ENCODE measurements around the gene DNAI1.
"Not testable (repeated sequence)": the region's sequence is repeated elsewhere in the genome, so short reads cannot be mapped to it uniquely, and the experiment has no call there.

Gene DNAI1

DNA sequence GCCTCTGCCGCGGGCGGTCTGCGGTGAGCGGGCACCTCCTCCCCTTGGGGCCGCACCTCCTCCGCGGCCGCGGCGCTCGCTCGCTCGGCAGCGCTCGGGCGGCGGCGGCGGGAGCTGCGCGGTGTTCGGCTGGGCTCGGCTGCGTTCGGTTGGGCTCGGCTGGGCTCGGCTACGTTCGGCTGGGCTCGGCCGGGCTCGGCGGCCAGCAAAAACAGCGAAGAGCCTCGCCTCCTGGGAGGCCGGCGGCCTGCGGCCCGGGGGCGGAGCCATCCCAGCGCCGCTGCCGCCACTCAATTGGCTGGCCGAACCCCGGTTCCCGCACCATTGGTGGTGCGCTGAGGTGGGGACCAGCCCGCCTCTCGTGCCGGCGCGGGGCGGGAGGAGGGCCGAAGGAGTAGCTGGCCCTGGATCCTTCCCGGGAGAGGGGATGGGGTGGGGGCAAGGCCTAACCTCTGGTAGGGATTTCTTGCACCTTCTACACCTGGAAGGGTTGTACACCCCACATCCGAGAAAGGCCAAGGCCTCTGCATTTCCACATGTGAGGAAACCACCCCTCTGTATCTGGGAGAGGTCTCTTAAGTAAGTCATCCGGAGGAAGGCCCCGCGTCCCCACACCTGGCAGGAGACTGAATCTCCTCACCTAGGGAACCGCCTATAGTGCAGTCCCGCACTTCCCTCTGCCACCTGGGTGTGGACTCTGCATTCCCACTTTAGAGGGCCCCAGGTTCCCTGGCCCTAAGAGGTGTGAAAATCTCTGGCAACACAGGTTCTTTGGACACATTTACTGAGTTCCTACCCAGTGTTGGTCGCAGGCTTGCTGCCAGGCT is 64.6 kb downstream of the DNAI1 start, which contains the start of gene ENHO:
Gene ENHO, minus strand, starts transcription at position 20 of the 827 bp plus-strand sequence. CDS start 1,295 bp downstream, outside the sequence.
- H3K36me3 ChIP-seq (ENCODE audit: insufficient read depth, low read depth, low read length), result no peaks in the 10 kb centered on the region
- peak within 1 kb of the TSS; percentile 73 for H3K4me3 ChIP-seq (ENCODE audit: low read length)
- no peak within 1 kb of the TSS for H3K27ac ChIP-seq (ENCODE audit: low read length)
- H3K27me3 ChIP-seq (ENCODE audit: insufficient read depth, low read length), result peaks cover 35% of the 10 kb centered on the region
- H3K4me1 ChIP-seq (ENCODE audit: insufficient read depth, low read length), result no peaks in the 10 kb centered on the region; the same call in 1 of the 2 replicates
- no peaks in the 10 kb centered on the region for H3K9me3 ChIP-seq (ENCODE audit: insufficient read depth, low read depth, low read length)
- peak within 1 kb of the TSS; percentile 84; the same call in 1 of the 2 replicates for H3K9ac ChIP-seq (ENCODE audit: low read depth, low read length)

DNA sequence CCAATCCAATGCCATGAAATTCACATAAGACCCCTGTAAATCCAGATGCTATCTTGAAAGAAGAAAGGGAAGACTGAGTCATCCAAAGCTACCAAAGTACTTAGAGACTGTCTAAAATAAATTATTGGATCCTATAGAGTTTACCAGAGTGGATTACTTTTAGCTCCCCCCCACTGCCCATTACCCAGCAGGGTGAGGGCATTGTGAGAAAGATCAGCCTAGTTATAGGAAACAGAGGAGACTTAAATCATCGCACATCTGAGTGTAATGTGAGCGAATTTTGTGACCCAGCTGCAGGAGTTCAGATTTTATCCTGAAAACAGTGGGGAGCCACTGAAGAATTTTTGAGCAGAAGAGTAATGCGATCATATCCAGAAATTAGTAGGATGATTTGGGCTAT is 65.7 kb downstream of the DNAI1 start:
- Histone ChIP-seq H3K9ac (ENCODE audit: low read depth, low read length) (no peak overlapping the region), H3K27ac (ENCODE audit: low read length) (no peak overlapping the region), H3K4me1 (ENCODE audit: insufficient read depth, low read length) (no peaks in the 10 kb centered on the region; the same call in 1 of the 2 replicates), H3K36me3 (ENCODE audit: insufficient read depth, low read depth, low read length) (no peaks in the 10 kb centered on the region), H3K27me3 (ENCODE audit: insufficient read depth, low read length) (peaks cover 35% of the 10 kb centered on the region), H3K4me3 (ENCODE audit: low read length) (no peak overlapping the region), H3K9me3 (ENCODE audit: insufficient read depth, low read depth, low read length) (no peaks in the 10 kb centered on the region)

DNA sequence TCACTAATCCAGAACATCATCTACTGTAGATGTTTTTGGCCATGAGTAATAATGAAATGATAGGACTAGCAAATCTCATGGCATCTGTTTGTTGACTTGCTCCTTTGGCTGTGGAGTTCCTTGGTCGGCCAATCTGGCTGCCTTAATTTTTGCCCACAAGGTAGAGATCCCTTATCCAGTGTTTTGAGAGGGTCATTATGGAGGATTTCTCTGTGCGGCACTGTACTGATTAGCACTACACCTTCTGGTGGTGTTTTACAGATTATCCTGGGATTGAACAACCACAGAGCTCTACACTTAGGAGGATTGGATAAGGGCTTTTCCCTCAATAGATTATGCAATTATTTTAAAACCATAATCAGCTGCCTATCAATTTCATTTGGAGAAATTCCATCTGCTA is 67.4 kb downstream of the DNAI1 start:
- peaks cover 35% of the 10 kb centered on the region for H3K27me3 ChIP-seq (ENCODE audit: insufficient read depth, low read length)
- H3K9ac ChIP-seq (ENCODE audit: low read depth, low read length), result no peak overlapping the region
- no peak overlapping the region for H3K4me3 ChIP-seq (ENCODE audit: low read length)
- no peaks in the 10 kb centered on the region for H3K36me3 ChIP-seq (ENCODE audit: insufficient read depth, low read depth, low read length)
- H3K27ac ChIP-seq (ENCODE audit: low read length), result no peak overlapping the region
- H3K4me1 ChIP-seq (ENCODE audit: insufficient read depth, low read length), result no peaks in the 10 kb centered on the region; the same call in 1 of the 2 replicates
- no peaks in the 10 kb centered on the region for H3K9me3 ChIP-seq (ENCODE audit: insufficient read depth, low read depth, low read length)

DNA sequence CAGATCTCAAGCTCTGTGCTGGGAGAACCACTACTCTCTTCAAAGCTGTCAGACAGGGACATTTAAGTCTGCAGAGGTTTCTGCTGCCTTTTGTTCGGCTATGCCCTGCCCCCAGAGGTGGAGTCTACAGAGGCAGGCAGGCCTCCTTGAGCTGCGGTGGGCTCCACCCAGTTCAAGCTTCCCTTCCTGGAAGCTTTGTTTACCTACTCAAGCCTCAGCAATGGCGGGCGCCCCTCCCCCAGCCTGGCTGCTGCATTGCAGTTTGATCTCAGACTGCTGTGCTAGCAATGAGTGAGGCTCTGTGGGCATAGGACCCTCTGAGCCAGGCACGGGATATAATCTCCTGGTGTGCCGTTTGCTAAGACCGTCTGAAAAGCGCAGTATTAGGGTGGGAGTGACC is 73.4 kb downstream of the DNAI1 start:
- not testable (repeated sequence) for H3K4me1 ChIP-seq (ENCODE audit: insufficient read depth, low read length); H3K27ac ChIP-seq (ENCODE audit: low read length); H3K9ac ChIP-seq (ENCODE audit: low read depth, low read length); H3K4me3 ChIP-seq (ENCODE audit: low read length); H3K36me3 ChIP-seq (ENCODE audit: insufficient read depth, low read depth, low read length)
- Histone ChIP-seq H3K27me3 (ENCODE audit: insufficient read depth, low read length) (peaks cover 10% of the 10 kb centered on the region; the same call in 1 of the 2 replicates), H3K9me3 (ENCODE audit: insufficient read depth, low read depth, low read length) (peaks cover 12% of the 10 kb centered on the region)

DNA sequence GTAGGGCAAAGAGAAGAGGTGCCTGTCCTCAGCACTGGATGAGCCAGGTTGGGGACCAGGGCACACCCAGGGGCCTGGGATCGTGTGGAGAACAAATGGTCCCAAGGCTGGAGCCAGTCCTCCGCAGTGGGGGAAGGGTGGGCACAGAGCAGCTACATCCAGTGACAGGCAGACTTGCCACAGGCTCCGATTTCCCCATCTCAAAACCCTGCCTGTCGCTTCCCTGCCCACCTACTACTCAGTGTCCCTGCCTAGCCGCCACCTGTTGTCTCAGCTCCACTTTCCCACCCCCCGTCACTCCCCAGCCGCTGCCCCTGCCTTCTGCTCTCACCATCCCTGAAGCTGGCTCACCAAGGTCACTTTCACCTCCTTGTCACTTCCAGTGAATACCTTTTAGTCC is 78.1 kb downstream of the DNAI1 start:
- Histone ChIP-seq H3K4me3 (ENCODE audit: low read length) (no peak overlapping the region), H3K4me1 (ENCODE audit: insufficient read depth, low read length) (no peaks in the 10 kb centered on the region), H3K36me3 (ENCODE audit: insufficient read depth, low read depth, low read length) (no peaks in the 10 kb centered on the region), H3K27ac (ENCODE audit: low read length) (no peak overlapping the region), H3K9ac (ENCODE audit: low read depth, low read length) (no peak overlapping the region), H3K9me3 (ENCODE audit: insufficient read depth, low read depth, low read length) (peaks cover 12% of the 10 kb centered on the region), H3K27me3 (ENCODE audit: insufficient read depth, low read length) (peaks cover 10% of the 10 kb centered on the region; the same call in 1 of the 2 replicates)

DNA sequence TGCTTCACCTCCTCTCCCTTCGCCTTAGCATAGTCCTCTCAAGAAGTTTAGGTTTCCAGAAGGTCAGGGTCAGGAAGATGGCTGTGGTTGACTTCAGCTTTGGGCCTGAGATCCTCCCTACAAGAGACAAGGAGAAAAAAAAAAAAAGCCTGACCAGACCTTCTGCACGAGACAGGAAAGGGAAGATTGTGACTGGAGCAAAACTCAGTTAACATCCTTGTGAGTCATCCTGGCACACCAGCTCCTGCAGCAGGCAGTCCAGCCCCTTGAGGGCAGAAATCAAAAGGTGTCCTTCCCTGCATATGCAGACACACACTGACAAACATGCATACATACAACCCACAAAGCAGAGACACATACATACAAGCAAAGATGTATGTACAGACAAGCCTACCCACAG is 82.2 kb downstream of the DNAI1 start:
- Histone ChIP-seq H3K4me3 (ENCODE audit: low read length) (no peak overlapping the region), H3K36me3 (ENCODE audit: insufficient read depth, low read depth, low read length) (no peaks in the 10 kb centered on the region), H3K9ac (ENCODE audit: low read depth, low read length) (no peak overlapping the region), H3K4me1 (ENCODE audit: insufficient read depth, low read length) (no peaks in the 10 kb centered on the region), H3K27ac (ENCODE audit: low read length) (no peak overlapping the region), H3K27me3 (ENCODE audit: insufficient read depth, low read length) (no peaks in the 10 kb centered on the region), H3K9me3 (ENCODE audit: insufficient read depth, low read depth, low read length) (no peaks in the 10 kb centered on the region)

DNA sequence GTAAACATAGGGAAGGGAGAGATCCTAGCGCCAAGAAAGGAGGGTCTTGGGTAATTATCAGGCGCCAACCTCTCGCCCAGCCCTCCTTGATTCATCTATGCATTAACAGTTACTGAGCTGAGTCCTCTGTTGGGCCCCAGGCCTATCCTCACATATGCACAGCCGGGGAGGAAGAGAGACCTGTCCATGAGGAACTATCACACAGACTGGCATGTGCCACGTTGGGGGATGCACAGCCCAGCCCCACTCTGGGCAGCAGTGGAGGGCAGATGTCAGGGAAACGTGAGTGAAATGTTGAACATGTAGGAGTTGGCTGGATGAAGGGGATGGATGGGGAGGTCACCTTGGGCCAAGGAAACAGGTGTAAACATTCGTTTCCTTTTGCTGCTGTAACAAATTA is 82.9 kb downstream of the DNAI1 start:
- Histone ChIP-seq H3K36me3 (ENCODE audit: insufficient read depth, low read depth, low read length) (no peaks in the 10 kb centered on the region), H3K9me3 (ENCODE audit: insufficient read depth, low read depth, low read length) (no peaks in the 10 kb centered on the region), H3K4me3 (ENCODE audit: low read length) (no peak overlapping the region), H3K27me3 (ENCODE audit: insufficient read depth, low read length) (no peaks in the 10 kb centered on the region), H3K27ac (ENCODE audit: low read length) (no peak overlapping the region), H3K4me1 (ENCODE audit: insufficient read depth, low read length) (no peaks in the 10 kb centered on the region), H3K9ac (ENCODE audit: low read depth, low read length) (no peak overlapping the region)

DNA sequence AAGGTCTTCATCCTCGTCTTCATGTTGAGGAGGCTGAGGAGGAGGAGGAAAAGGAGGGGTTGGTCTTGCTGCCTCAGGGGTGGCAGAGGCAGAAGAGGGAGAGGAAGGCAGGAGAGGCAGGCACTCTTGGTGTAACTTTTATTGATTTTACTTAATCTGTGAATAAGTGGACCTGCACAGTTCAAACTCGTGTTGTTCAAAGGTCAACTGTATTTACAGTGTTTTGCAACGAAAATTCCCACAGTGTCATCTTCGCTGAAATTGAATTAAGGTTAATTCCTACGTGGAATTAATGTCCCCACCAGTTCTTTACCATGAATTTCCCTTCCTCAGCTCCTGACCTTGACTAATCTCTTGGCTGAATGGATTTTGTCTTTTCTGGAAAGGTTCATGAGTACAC is 85.4 kb downstream of the DNAI1 start:
- H3K9ac ChIP-seq (ENCODE audit: low read depth, low read length), result no peak overlapping the region
- H3K36me3 ChIP-seq (ENCODE audit: insufficient read depth, low read depth, low read length), result no peaks in the 10 kb centered on the region

DNA sequence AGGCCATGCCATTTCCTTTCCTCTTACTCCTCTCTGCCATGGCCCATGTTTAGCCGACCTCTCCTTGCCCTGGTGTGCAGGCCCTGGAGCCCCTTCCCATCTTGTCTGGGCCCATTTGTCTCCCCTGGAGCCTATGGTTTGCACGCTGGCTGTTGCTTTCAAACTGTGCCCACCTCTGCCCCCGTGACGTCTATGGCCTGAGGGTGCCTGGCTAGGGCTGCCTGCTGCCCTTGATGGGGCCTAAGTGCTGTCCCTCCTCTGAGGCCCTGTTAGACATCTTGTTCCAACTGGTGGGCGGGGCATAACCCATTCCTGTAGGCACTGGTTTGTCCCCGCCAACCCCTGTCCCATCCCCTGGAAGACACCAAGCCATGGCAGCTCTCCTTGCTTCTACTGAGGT is 86.9 kb downstream of the DNAI1 start:
- Histone ChIP-seq H3K36me3 (ENCODE audit: insufficient read depth, low read depth, low read length) (no peaks in the 10 kb centered on the region), H3K9ac (ENCODE audit: low read depth, low read length) (no peak overlapping the region), H3K4me1 (ENCODE audit: insufficient read depth, low read length) (no peaks in the 10 kb centered on the region), H3K9me3 (ENCODE audit: insufficient read depth, low read depth, low read length) (no peaks in the 10 kb centered on the region), H3K27ac (ENCODE audit: low read length) (no peak overlapping the region), H3K4me3 (ENCODE audit: low read length) (no peak overlapping the region), H3K27me3 (ENCODE audit: insufficient read depth, low read length) (0 out of 2 replicates have a peak, but pooled peaks cover 4% of the 10 kb centered on the region)

More for the DNA sequence above, 85.4 kb downstream of the DNAI1 start:
- H3K27ac ChIP-seq (ENCODE audit: low read length), result no peak overlapping the region
- H3K4me1 ChIP-seq (ENCODE audit: insufficient read depth, low read length), result no peaks in the 10 kb centered on the region
- 0 out of 2 replicates have a peak, but pooled peaks cover 4% of the 10 kb centered on the region for H3K27me3 ChIP-seq (ENCODE audit: insufficient read depth, low read length)
- H3K9me3 ChIP-seq (ENCODE audit: insufficient read depth, low read depth, low read length), result no peaks in the 10 kb centered on the region
- H3K4me3 ChIP-seq (ENCODE audit: low read length), result no peak overlapping the region

DNA sequence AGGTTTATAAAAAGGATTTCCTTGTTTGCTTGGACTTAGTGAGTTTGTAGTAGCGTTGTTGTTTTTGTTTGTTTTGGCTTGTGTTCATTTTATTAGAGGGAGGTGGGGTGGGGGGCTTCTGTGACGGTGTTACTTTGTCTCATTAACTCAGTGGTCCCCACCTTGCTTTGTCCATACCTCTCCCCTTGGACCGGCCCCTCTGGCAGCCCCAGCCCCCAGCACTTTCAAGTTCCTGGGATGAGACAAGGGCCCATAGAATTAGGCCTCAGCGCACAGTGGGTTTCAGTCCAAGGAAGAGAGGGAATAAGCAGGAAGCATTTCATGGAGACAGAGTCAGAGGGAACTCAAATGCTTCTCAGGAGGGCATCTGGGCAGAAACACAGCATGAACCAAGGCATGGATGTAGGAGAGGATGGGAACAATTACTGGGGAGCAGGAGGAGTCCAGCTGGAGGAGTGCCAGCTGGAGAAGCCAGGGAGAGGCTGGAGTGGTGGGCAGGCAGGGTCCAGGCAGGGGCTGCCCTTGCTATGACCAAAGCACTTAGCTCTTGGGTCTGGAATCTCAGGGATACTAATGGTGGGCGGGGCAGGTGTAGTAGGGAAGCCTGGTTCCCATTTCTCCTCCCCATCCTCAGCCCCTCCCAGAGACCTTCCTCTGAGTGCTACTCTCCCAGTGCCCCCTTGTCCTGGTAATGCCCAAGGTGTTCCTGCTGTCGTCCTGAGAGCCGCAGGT is 87.7 kb downstream of the DNAI1 start:
- H3K27ac ChIP-seq (ENCODE audit: low read length), result no peak overlapping the region
- H3K27me3 ChIP-seq (ENCODE audit: insufficient read depth, low read length), result 0 out of 2 replicates have a peak, but pooled peaks cover 4% of the 10 kb centered on the region
- H3K9ac ChIP-seq (ENCODE audit: low read depth, low read length), result no peak overlapping the region
- H3K4me3 ChIP-seq (ENCODE audit: low read length), result no peak overlapping the region
- H3K36me3 ChIP-seq (ENCODE audit: insufficient read depth, low read depth, low read length), result no peaks in the 10 kb centered on the region
- H3K4me1 ChIP-seq (ENCODE audit: insufficient read depth, low read length), result no peaks in the 10 kb centered on the region
- H3K9me3 ChIP-seq (ENCODE audit: insufficient read depth, low read depth, low read length), result no peaks in the 10 kb centered on the region

DNA sequence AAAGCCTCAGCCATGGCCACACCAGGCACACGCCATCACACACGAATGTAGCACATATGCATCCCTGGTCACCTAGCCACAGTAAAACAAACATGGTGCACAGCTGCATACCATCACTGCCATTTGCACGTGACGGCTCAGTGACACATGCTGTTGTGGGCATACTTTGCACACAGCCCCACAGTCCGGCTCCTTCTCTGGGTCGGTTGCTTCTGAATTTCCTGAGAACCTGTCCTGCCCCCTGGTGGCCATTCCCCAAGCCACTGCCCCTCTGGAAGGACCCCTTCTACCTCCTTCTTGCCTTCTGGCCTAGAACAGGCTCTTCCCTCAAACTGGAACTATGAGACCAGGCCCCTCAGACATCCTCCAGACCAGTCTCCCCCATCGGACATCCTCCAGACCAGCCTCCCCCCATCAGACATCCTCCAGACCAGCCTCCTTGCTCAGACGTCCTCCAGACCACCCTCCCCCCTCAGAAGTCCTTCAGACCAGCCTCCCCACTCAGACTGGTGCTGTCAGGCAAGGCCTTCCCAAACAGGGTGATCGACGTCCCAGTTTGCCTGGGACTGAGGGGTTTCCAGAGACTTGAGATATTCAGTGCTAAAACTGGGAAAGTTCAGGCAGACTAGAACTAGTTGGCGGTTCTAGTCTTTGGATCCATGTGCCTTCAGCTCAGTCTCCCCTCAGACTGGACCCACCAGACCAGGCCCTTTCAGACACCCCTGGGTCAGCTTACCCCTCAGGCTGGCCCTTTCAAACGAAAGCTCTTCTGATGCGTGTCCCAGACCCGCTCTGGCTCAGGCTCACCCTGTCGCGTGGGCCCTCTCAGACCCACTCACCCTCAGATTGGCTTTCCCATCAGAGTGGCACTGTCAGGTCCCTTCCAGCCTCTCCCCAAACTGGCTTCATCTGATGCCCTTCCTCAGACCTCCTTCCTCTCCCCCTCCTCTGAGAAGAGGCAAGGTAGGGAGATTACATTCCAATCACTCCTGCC is 88.5 kb downstream of the DNAI1 start:
- H3K9me3 ChIP-seq (ENCODE audit: insufficient read depth, low read depth, low read length), result no peaks in the 10 kb centered on the region
- no peaks in the 10 kb centered on the region for H3K36me3 ChIP-seq (ENCODE audit: insufficient read depth, low read depth, low read length)
- no peak overlapping the region for H3K4me3 ChIP-seq (ENCODE audit: low read length)
- H3K4me1 ChIP-seq (ENCODE audit: insufficient read depth, low read length), result no peaks in the 10 kb centered on the region
- H3K27me3 ChIP-seq (ENCODE audit: insufficient read depth, low read length), result 0 out of 2 replicates have a peak, but pooled peaks cover 4% of the 10 kb centered on the region
- H3K27ac ChIP-seq (ENCODE audit: low read length), result no peak overlapping the region
- no peak overlapping the region for H3K9ac ChIP-seq (ENCODE audit: low read depth, low read length)
